OCI-LY7 (cell line): ENCODE data around the gene PLCL1. TPM values are rescaled to one million over a fixed set of nuclear protein-coding genes. Genes with fewer than 3 reads are reported as not detected.

Experiments
- BruUV-seq: library from RNA; stranded (reverse); fragments of 400-500 nt; replicated peaks from 2 replicates; lab custom pipeline; 2021; lab: Mats Ljungman, UMichigan
- CTCF ChIA-PET: fragments of 300-600 bp; sonication (Branson Sonifier 250); formaldehyde crosslinking; loops from one replicate; lab custom pipeline; 2022; ENCODE audit warnings: antibody characterized with exemption; ENCODE audit not compliant: unreplicated experiment; lab: Charles Lee
- POLR2A ChIA-PET: fragments of 300-600 bp; sonication (Branson Sonifier 250); formaldehyde crosslinking; loops from one replicate; lab custom pipeline; 2022; ENCODE audit warnings: antibody characterized with exemption; lab: Charles Lee
- DNase-seq: peaks from one replicate; pipeline ENCODE4 v3.0.0-alpha.2; 2015; ENCODE audit warnings: low spot score
- H2AFZ ChIP-seq: fragments of 200-600 bp; sonication (generic), shearing (Covaris generic); 2 replicates; pipeline ENCODE4 v1.6.1; 2014; ENCODE audit warnings: mild to moderate bottlenecking, antibody characterized with exemption, low read length, moderate library complexity
- H3K27ac ChIP-seq: fragments of 200-600 bp; sonication (generic); 2 replicates; pipeline ENCODE4 v1.5.1; 2014; ENCODE audit warnings: mixed run types, low read depth, mild to moderate bottlenecking, moderate library complexity, low read length, inconsistent platforms; ENCODE audit not compliant: poor library complexity, severe bottlenecking
- H3K36me3 ChIP-seq: fragments of 200-600 bp; sonication (generic); 2 replicates; pipeline ENCODE4 v1.6.1; 2014; ENCODE audit warnings: mild to moderate bottlenecking, antibody characterized with exemption, low read length, moderate library complexity, mixed read lengths; ENCODE audit not compliant: insufficient read depth
- H3K4me1 ChIP-seq: fragments of 200-600 bp; sonication (generic); 2 replicates; pipeline ENCODE4 v1.5.1; 2014; ENCODE audit warnings: mild to moderate bottlenecking, low read length; ENCODE audit not compliant: insufficient read depth, poor library complexity, severe bottlenecking
- H3K4me2 ChIP-seq: fragments of 200-600 bp; sonication (generic); 2 replicates; pipeline ENCODE4 v1.6.1; 2014; ENCODE audit warnings: mild to moderate bottlenecking, low read length
- H3K4me3 ChIP-seq: fragments of 200-600 bp; sonication (generic); 2 replicates; pipeline ENCODE4 v1.5.1; 2014; ENCODE audit warnings: mild to moderate bottlenecking, low read depth, low read length; ENCODE audit not compliant: poor library complexity, severe bottlenecking
- H3K79me2 ChIP-seq: fragments of 200-600 bp; sonication (generic); 2 replicates; pipeline ENCODE4 v1.6.1; 2016; ENCODE audit warnings: low read depth, mild to moderate bottlenecking, low read length, moderate library complexity, mixed read lengths; ENCODE audit not compliant: insufficient read depth
- H3K9me2 ChIP-seq: fragments of 200-600 bp; sonication (generic); 2 replicates; pipeline ENCODE4 v1.6.1; 2016; ENCODE audit warnings: mild to moderate bottlenecking, low read length, mixed read lengths; ENCODE audit not compliant: insufficient read depth
- H3K9me3 ChIP-seq: fragments of 200-600 bp; sonication (generic); 2 replicates; pipeline ENCODE4 v1.6.1; 2014; ENCODE audit warnings: mild to moderate bottlenecking, mixed run types, low read length, mixed read lengths
- H4K20me1 ChIP-seq: fragments of 200-600 bp; sonication (generic); 2 replicates; pipeline ENCODE4 v1.6.1; 2014; ENCODE audit warnings: mild to moderate bottlenecking, antibody characterized with exemption, low read length, moderate library complexity, mixed read lengths; ENCODE audit not compliant: insufficient read depth
- CTCF ChIP-seq: fragments of 200-600 bp; sonication (generic); conservative IDR thresholded peaks from 2 replicates; pipeline ENCODE4 v1.5.1; 2014; ENCODE audit warnings: mild to moderate bottlenecking, antibody characterized with exemption, low read length, moderate library complexity, mixed read lengths
- EZH2phosphoT487 ChIP-seq: fragments of 200-600 bp; sonication (generic); IDR thresholded peaks from 2 replicates; pipeline ENCODE4 v1.6.1; 2018; ENCODE audit warnings: low read depth, borderline replicate concordance, mild to moderate bottlenecking, mixed run types, antibody characterized with exemption, low read length, moderate library complexity, mixed read lengths
- intact Hi-C: fragments of 100-400 bp; cut with micrococcal nuclease; formaldehyde crosslinking; loops from one replicate; pipeline ENCODE4 v1.10.0; 2022; ENCODE audit not compliant: unreplicated experiment
- total RNA-seq, 2 experiments: library from RNA; depleted of rRNA in 1 of 2; stranded (reverse); fragments of >200 nt in 1 of 2; shearing (Covaris generic) in 1 of 2; gene quantifications; 2 replicates each; pipeline ENCODE4 v1.2.3, GENCODE V29; 2014 to 2022

PLCL1 gene
- total RNA-seq, 2 experiments from 2014 or later: 0.03 TPM; not detected in 1

- no TSS peak for BruUV-seq
- no peaks in the 10 kb centered on the region for H3K9me2 ChIP-seq
- intact Hi-C loops: no loop called here
These were observed 297.7 kb downstream of the PLCL1 start for GRCh38 chr2:198102120-198102519.

GRCh38 chr2:198102856-198103255 is 298.5 kb downstream of the PLCL1 start:
- Histone ChIP-seq H4K20me1 (no peaks in the 10 kb centered on the region), H2AFZ (no peak overlapping the region), H3K4me3 (no peak overlapping the region), H3K9me2 (no peaks in the 10 kb centered on the region), H3K79me2 (no peaks in the 10 kb centered on the region), H3K36me3 (no peaks in the 10 kb centered on the region), H3K9me3 (no peaks in the 10 kb centered on the region), H3K4me2 (no peak overlapping the region), H3K27ac (no peak overlapping the region), H3K4me1 (no peaks in the 10 kb centered on the region)
- no peak for DNase-seq
- BruUV-seq: no TSS peak
- TF ChIP-seq EZH2phosphoT487 (no peak), CTCF (no peak)
- ChIA-PET POLR2A (interaction anchor here (0.5 to 0.7 kb wide), 2 partner anchors 1221 to 1592 kb away, joined by 3 to 5 read pairs; no protein-coding TSS in a partner anchor), CTCF (no interaction called here)
- intact Hi-C loops: no loop called here

More at GRCh38 chr2:198102120-198102519, 297.7 kb downstream of the PLCL1 start:
- CTCF ChIA-PET: no interaction called here
- H3K4me3 ChIP-seq: no peak overlapping the region
- H3K4me1 ChIP-seq: no peaks in the 10 kb centered on the region
- H2AFZ ChIP-seq: no peak overlapping the region
- no peaks in the 10 kb centered on the region for H3K79me2 ChIP-seq
- POLR2A ChIA-PET: interaction anchor here (0.7 kb wide), 1 partner anchor 1220 kb away, joined by 3 read pairs; no protein-coding TSS in a partner anchor
- H3K27ac ChIP-seq: no peak overlapping the region
- no peaks in the 10 kb centered on the region for H3K36me3 ChIP-seq
- no peaks in the 10 kb centered on the region for H4K20me1 ChIP-seq
- DNase-seq: no peak
- TF ChIP-seq EZH2phosphoT487 (no peak), CTCF (no peak)
- H3K9me3 ChIP-seq: no peaks in the 10 kb centered on the region
- no peak overlapping the region for H3K4me2 ChIP-seq

GRCh38 chr2:198106621-198107385 is 302.4 kb downstream of the PLCL1 start:
- no TSS peak for BruUV-seq
- Histone ChIP-seq H3K9me3 (no peaks in the 10 kb centered on the region), H2AFZ (no peak overlapping the region), H3K4me1 (no peaks in the 10 kb centered on the region), H3K27ac (no peak overlapping the region), H3K36me3 (no peaks in the 10 kb centered on the region), H4K20me1 (no peaks in the 10 kb centered on the region), H3K79me2 (no peaks in the 10 kb centered on the region), H3K4me2 (no peak overlapping the region), H3K9me2 (no peaks in the 10 kb centered on the region), H3K4me3 (no peak overlapping the region)
- intact Hi-C loops: no loop called here
- ChIA-PET POLR2A (no interaction called here), CTCF (no interaction called here)
- no peak for DNase-seq
- TF ChIP-seq EZH2phosphoT487 (no peak), CTCF (no peak)
